Stimulated activated CD4-positive, alpha-beta T cell treated with anti-CD3 and anti-CD28 coated beads, Interleukin-12 subunit alpha, Interleukin-12 subunit beta, amount 100 ng/mL, for 4 hours (primary cell): ENCODE results near the gene ZNF585A.
"Not testable (repeated sequence)": the region's sequence is repeated elsewhere in the genome, so short reads cannot be mapped to it uniquely, and the experiment has no call there.

ENCODE experiments used
- DNase-seq: peaks from one replicate; pipeline ENCODE4 v3.0.0-alpha.2; 2020

Gene ZNF585A

GRCh38 chr19:37172368-37173366 is at the start of gene ZNF585A:
Gene ZNF585A (minus strand): TSS chr19:37172695. CDS start chr19:37169910, 2,785 bp downstream.
- peak; percentile 79 for DNase-seq

GRCh38 chr19:37221136-37221535 is 48.6 kb upstream of the ZNF585A start:
- DNase-seq, result no peak

GRCh38 chr19:37220383-37220782 is 47.9 kb upstream of the ZNF585A start:
- DNase-seq, result no peak

GRCh38 chr19:37218592-37218935 is 46.1 kb upstream of the ZNF585A start:
- DNase-seq, result no peak

- peak; percentile 78 for DNase-seq
Observed at GRCh38 chr19:37217775-37218591, 45.5 kb upstream of the ZNF585A start, which contains the start of gene ZNF383. Gene ZNF383 (plus strand): TSS chr19:37218214. CDS start chr19:37230454, 12,240 bp downstream.

- DNase-seq, result no peak
Observed at GRCh38 chr19:37217480-37217774, 44.9 kb upstream of the ZNF585A start.

GRCh38 chr19:37197768-37198167 is 25.3 kb upstream of the ZNF585A start:
- no peak for DNase-seq

GRCh38 chr19:37197115-37197514 is 24.6 kb upstream of the ZNF585A start:
- DNase-seq, result not testable (repeated sequence)

GRCh38 chr19:37195248-37195647 is 22.8 kb upstream of the ZNF585A start:
- DNase-seq, result not testable (repeated sequence)

GRCh38 chr19:37186071-37186470 is 13.6 kb upstream of the ZNF585A start:
- DNase-seq, result not testable (repeated sequence)

- no peak for DNase-seq
Observed at GRCh38 chr19:37165635-37166034, 6.9 kb downstream of the ZNF585A start.

GRCh38 chr19:37160153-37160552 is 12.3 kb downstream of the ZNF585A start:
- no peak for DNase-seq

- DNase-seq, result no peak
Observed at GRCh38 chr19:37148214-37148613, 24.3 kb downstream of the ZNF585A start.

GRCh38 chr19:37136111-37136510 is 36.4 kb downstream of the ZNF585A start:
- DNase-seq, result no peak

GRCh38 chr19:37128821-37129177 is 43.7 kb downstream of the ZNF585A start:
- DNase-seq, result no peak

- DNase-seq, result no peak
Observed at GRCh38 chr19:37127999-37128820, 44.3 kb downstream of the ZNF585A start.

- not testable (repeated sequence) for DNase-seq
Observed at GRCh38 chr19:37122093-37122492, 50.4 kb downstream of the ZNF585A start.

GRCh38 chr19:37114001-37114400 is 58.5 kb downstream of the ZNF585A start:
- DNase-seq, result no peak

GRCh38 chr19:37111753-37112152 is 60.7 kb downstream of the ZNF585A start:
- not testable (repeated sequence) for DNase-seq

GRCh38 chr19:37104135-37104534 is 68.4 kb downstream of the ZNF585A start:
- DNase-seq, result not testable (repeated sequence)

GRCh38 chr19:37098570-37098969 is 73.9 kb downstream of the ZNF585A start:
- DNase-seq, result no peak

- DNase-seq, result no peak
Observed at GRCh38 chr19:37095859-37096258, 76.6 kb downstream of the ZNF585A start.
